OCI-LY3 (cell line): ENCODE data around the gene FUT7.

Experiments used
- H2AFZ ChIP-seq: fragments of 200-600, 300-600 bp; shearing (Covaris generic); 2 replicates; pipeline ENCODE4 v1.6.0; 2014; ENCODE audit warnings: antibody characterized with exemption, low read depth, low read length
- H3K27ac ChIP-seq: fragments of 200-600, 300-600 bp; sonication (generic); 2 replicates; pipeline ENCODE4 v1.5.1; 2014; ENCODE audit warnings: mild to moderate bottlenecking, low read length, moderate library complexity, mixed read lengths
- H3K27me3 ChIP-seq: fragments of 200-600, 300-600 bp; sonication (generic); 2 replicates; pipeline ENCODE4 v1.6.1; 2014; ENCODE audit warnings: low read depth, low read length, mixed read lengths
- H3K36me3 ChIP-seq: fragments of 200-600, 300-600 bp; sonication (generic); replicated peaks from 2 replicates; pipeline ENCODE3; 2014; ENCODE audit warnings: low read depth, low read length, mixed read lengths
- H3K4me1 ChIP-seq: fragments of 300-600, 200-600 bp; sonication (generic); 2 replicates; pipeline ENCODE4 v1.6.1; 2014; ENCODE audit warnings: low read length, mixed read lengths
- H3K4me2 ChIP-seq: fragments of 200-600, 300-600 bp; sonication (generic); 2 replicates; pipeline ENCODE4 v1.6.1; 2014; ENCODE audit warnings: low read length, mixed read lengths
- H3K4me3 ChIP-seq: fragments of 300-600, 200-600 bp; sonication (generic); 2 replicates; pipeline ENCODE4 v1.5.1; 2014; ENCODE audit warnings: antibody characterized with exemption, mild to moderate bottlenecking, low read length, moderate library complexity
- H3K79me2 ChIP-seq: fragments of 300-600, 200-600 bp; shearing (Covaris generic); 2 replicates; pipeline ENCODE4 v1.6.1; 2014; ENCODE audit warnings: mild to moderate bottlenecking, low read length, mixed read lengths
- H3K9ac ChIP-seq: fragments of 300-600, 200-600 bp; shearing (Covaris generic); 2 replicates; pipeline ENCODE4 v1.6.0; 2014; ENCODE audit warnings: mild to moderate bottlenecking, low read length, moderate library complexity
- H3K9me3 ChIP-seq: fragments of 200-600, 300-600 bp; shearing (Covaris generic); 2 replicates; pipeline ENCODE4 v1.6.1; 2014; ENCODE audit warnings: low read length, mixed read lengths; ENCODE audit not compliant: insufficient read depth
- H4K20me1 ChIP-seq: fragments of 200-600, 300-600 bp; sonication (generic); 2 replicates; pipeline ENCODE4 v1.6.1; 2016; ENCODE audit warnings: low read length, mixed read lengths; ENCODE audit not compliant: insufficient read depth
- CTCF ChIP-seq: fragments of 200-600, 300-600 bp; sonication (generic); IDR thresholded peaks from 2 replicates; pipeline ENCODE4 v1.5.1; 2014; ENCODE audit warnings: antibody characterized with exemption, low read length, low read depth
- EZH2phosphoT487 ChIP-seq: fragments of 200-600 bp; shearing (Covaris generic); IDR thresholded peaks from 2 replicates; pipeline ENCODE4 v1.6.1; 2018; ENCODE audit warnings: antibody characterized with exemption, mixed run types, low read depth

FUT7 gene

GRCh38 chr9:137013571-137013940 is 18.3 kb downstream of the FUT7 start:
- H3K79me2 ChIP-seq = no peaks in the 10 kb centered on the region
- no peaks in the 10 kb centered on the region for H3K9me3 ChIP-seq
- H3K4me2 ChIP-seq = no peak overlapping the region
- no peaks in the 10 kb centered on the region for H3K27me3 ChIP-seq
- no peak overlapping the region for H3K9ac ChIP-seq
- H3K27ac ChIP-seq = no peak overlapping the region
- no peak overlapping the region for H2AFZ ChIP-seq
- H3K4me3 ChIP-seq = no peak overlapping the region
- TF ChIP-seq CTCF (no peak), EZH2phosphoT487 (no peak)
- H3K4me1 ChIP-seq = no peaks in the 10 kb centered on the region
- no peaks in the 10 kb centered on the region for H3K36me3 ChIP-seq
- no peaks in the 10 kb centered on the region for H4K20me1 ChIP-seq

- Histone ChIP-seq H3K4me3 (no peak overlapping the region), H3K36me3 (no peaks in the 10 kb centered on the region), H3K27ac (no peak overlapping the region), H3K4me1 (no peaks in the 10 kb centered on the region), H3K4me2 (no peak overlapping the region), H3K79me2 (no peaks in the 10 kb centered on the region), H3K27me3 (no peaks in the 10 kb centered on the region), H3K9me3 (no peaks in the 10 kb centered on the region), H3K9ac (no peak overlapping the region), H4K20me1 (no peaks in the 10 kb centered on the region), H2AFZ (no peak overlapping the region)
- no peak for TF ChIP-seq CTCF
- TF ChIP-seq EZH2phosphoT487 = no peak
Measured at GRCh38 chr9:137012694-137013570, 19.0 kb downstream of the FUT7 start.

GRCh38 chr9:137011907-137012675 is 19.8 kb downstream of the FUT7 start:
- no peak overlapping the region for H3K9ac ChIP-seq
- H3K79me2 ChIP-seq = no peaks in the 10 kb centered on the region
- no peak overlapping the region for H3K4me2 ChIP-seq
- H3K27me3 ChIP-seq = no peaks in the 10 kb centered on the region
- H3K27ac ChIP-seq = no peak overlapping the region
- no peaks in the 10 kb centered on the region for H4K20me1 ChIP-seq
- no peaks in the 10 kb centered on the region for H3K4me1 ChIP-seq
- H2AFZ ChIP-seq = no peak overlapping the region
- TF ChIP-seq EZH2phosphoT487 = no peak
- TF ChIP-seq CTCF = no peak
- no peaks in the 10 kb centered on the region for H3K9me3 ChIP-seq
- no peak overlapping the region for H3K4me3 ChIP-seq
- no peaks in the 10 kb centered on the region for H3K36me3 ChIP-seq

- TF ChIP-seq EZH2phosphoT487 = no peak
- TF ChIP-seq CTCF = no peak
- no peak overlapping the region for H3K4me2 ChIP-seq
- H3K4me3 ChIP-seq = no peak overlapping the region
- no peak overlapping the region for H3K27ac ChIP-seq
- H3K9me3 ChIP-seq = no peaks in the 10 kb centered on the region
- H3K79me2 ChIP-seq = no peaks in the 10 kb centered on the region
- H2AFZ ChIP-seq = no peak overlapping the region
- H3K9ac ChIP-seq = no peak overlapping the region
- no peaks in the 10 kb centered on the region for H3K36me3 ChIP-seq
- H3K4me1 ChIP-seq = no peaks in the 10 kb centered on the region
- H4K20me1 ChIP-seq = no peaks in the 10 kb centered on the region
- no peaks in the 10 kb centered on the region for H3K27me3 ChIP-seq
Measured at GRCh38 chr9:137011156-137011555, 20.7 kb downstream of the FUT7 start.
